ENCODE data around the gene CAMK4. TPM values are rescaled to one million over a fixed set of nuclear protein-coding genes. Genes with fewer than 3 reads are reported as not detected.

The CAMK4 gene
- 34.9 TPM for polyA plus RNA-seq (2012; ENCODE audit: missing spikeins)

DNA sequence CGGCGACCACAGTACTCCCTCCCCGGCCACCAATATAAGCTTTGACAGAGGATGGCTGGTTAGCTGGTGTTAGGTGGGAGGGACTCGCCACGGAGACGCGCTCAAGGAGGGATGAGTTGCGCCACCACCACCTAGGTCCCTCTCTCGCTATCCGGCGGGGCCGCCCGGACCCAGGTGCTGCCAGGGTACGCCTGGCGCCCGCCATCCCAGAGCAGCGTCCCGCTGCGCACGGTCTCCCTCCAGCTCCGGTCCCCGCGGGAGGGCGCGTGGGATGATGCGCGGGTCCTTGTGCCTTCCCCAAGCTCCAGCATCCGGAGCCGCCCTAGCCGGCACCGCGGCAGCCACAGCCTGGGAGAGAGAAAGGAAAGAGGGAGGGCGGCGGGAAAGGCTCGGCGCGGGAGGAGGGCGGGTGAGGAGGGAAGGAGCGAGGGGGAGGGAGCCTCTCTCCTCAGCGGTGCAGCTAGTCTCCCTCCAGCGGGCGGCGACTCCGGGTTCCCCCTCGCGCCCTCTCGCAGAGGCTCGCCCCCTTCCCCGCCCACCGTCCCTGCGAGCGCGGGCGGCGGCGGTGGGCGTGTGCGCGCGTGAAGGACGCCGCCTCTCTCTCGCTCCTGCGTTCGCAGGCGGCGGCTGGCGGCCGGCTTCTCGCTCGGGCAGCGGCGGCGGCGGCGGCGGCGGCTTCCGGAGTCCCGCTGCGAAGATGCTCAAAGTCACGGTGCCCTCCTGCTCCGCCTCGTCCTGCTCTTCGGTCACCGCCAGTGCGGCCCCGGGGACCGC, at the start of gene CAMK4:
TSS of gene CAMK4 (plus strand) at position 598 of the 774 bp plus-strand sequence. CDS start at position 698, 100 bp downstream.
- DNase-seq (ENCODE audit: insufficient read length) (peak; percentile 71), FAIRE-seq (peak; percentile 92)
- TF ChIP-seq POLR2A (IDR thresholded peaks at IDR 0.05; ENCODE audit: low read depth, low read length) (no peak), TAF1 (IDR thresholded peaks at IDR 0.05; ENCODE audit: borderline replicate concordance, low read depth, low read length) (0 out of 2 replicates have a peak, but pooled peaks have one; percentile 27)

DNA sequence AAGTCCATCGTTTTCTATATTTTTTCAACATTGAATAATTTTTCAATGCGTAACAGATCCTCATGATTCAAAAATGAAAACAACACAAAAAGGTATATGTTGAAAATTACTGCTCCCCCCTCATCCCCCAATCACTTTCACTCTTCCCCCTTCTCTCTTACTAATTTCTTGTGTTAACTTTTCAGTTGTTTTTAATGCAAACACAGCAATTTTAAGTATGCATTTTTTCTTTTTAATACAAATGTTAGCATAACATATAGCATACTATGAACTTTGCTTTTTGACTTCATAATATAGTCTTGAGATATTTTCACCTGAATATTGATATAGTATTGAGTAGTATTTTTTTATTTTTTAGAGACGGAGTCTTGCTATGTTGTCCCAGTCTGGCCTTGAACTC, 41.1 kb upstream of the CAMK4 start:
- DNase-seq (ENCODE audit: insufficient read length): no peak
- TF ChIP-seq POLR2AphosphoS5 (IDR thresholded peaks at IDR 0.05; ENCODE audit: low read depth, low read length): no peak
- TF ChIP-seq POLR2A (IDR thresholded peaks at IDR 0.05; ENCODE audit: low read depth, low read length): no peak
- TF ChIP-seq TAF1 (IDR thresholded peaks at IDR 0.05; ENCODE audit: borderline replicate concordance, low read depth, low read length): no peak
- no peak for FAIRE-seq

GRCh38 chr5:111187079-111187478, 37.1 kb upstream of the CAMK4 start:
- no peak for DNase-seq (ENCODE audit: insufficient read length)
- no peak for TF ChIP-seq POLR2A (IDR thresholded peaks at IDR 0.05; ENCODE audit: low read depth, low read length)
- TF ChIP-seq TAF1 (IDR thresholded peaks at IDR 0.05; ENCODE audit: borderline replicate concordance, low read depth, low read length): no peak
- no peak for TF ChIP-seq POLR2AphosphoS5 (IDR thresholded peaks at IDR 0.05; ENCODE audit: low read depth, low read length)
- no peak for FAIRE-seq

DNA sequence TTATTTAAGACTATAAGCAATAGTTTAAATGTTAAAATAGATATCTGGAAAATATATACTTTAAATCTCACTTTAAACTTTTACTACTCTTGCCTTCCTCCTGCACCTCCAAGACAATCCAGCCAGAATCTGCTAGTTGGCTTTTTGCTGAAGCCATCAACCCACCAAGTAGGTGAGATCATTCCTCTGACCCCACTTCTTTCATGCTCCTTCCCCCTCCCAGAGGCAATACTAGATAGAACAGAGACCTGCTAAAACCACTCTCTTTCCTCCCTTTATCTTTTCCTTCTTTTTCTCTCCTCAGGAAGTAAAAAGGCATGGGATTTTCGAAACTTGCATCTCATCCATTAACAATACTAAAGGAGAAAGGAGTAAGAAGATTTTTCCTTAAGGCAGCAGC, 30.1 kb upstream of the CAMK4 start:
- no peak for DNase-seq (ENCODE audit: insufficient read length)
- FAIRE-seq: no peak
- no peak for TF ChIP-seq TAF1 (IDR thresholded peaks at IDR 0.05; ENCODE audit: borderline replicate concordance, low read depth, low read length)
- no peak for TF ChIP-seq POLR2AphosphoS5 (IDR thresholded peaks at IDR 0.05; ENCODE audit: low read depth, low read length)
- TF ChIP-seq POLR2A (IDR thresholded peaks at IDR 0.05; ENCODE audit: low read depth, low read length): no peak

DNA sequence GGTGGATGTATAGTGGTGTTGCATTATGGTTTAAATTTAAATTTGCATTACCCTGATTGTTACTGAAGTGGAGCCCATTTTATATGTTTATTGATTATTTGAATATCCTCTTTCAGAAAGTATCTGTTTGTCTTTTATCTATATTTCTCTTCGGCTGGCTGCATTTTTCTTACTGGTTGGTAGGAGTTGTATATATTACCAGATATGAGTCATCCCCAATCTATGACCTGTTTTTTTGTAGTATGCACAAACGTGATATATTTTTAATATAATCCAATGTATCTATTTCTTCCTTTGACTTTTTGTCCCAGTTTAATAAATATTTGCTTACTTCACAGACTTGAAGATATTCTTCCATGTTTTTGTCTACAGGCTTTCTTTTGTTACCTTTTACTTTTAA, 29.3 kb upstream of the CAMK4 start:
- no peak for TF ChIP-seq TAF1 (IDR thresholded peaks at IDR 0.05; ENCODE audit: borderline replicate concordance, low read depth, low read length)
- no peak for DNase-seq (ENCODE audit: insufficient read length)
- FAIRE-seq: no peak

DNA sequence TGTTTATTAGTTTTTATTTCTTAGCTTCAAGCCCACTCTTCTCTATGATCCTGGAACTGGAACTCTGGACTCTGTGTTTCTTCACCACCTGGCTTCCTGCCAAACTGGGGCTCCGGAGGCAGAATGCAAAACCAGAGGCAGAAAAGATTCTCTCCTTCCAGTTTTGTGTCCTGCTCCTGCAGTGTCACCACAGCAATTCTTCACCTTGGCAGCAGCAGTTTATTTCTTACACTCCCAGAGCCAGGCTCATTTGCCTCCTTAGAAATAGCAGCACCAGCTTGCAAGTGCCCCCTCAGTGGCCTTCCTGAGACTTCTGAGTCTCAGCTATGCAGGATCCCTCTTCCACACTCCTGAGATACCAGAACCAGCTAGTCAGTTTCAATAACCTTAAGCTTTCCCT, 26.7 kb upstream of the CAMK4 start:
- FAIRE-seq (no peak), DNase-seq (ENCODE audit: insufficient read length) (no peak)
- TF ChIP-seq POLR2AphosphoS5 (IDR thresholded peaks at IDR 0.05; ENCODE audit: low read depth, low read length) (no peak), TAF1 (IDR thresholded peaks at IDR 0.05; ENCODE audit: borderline replicate concordance, low read depth, low read length) (no peak), POLR2A (IDR thresholded peaks at IDR 0.05; ENCODE audit: low read depth, low read length) (no peak)

DNA sequence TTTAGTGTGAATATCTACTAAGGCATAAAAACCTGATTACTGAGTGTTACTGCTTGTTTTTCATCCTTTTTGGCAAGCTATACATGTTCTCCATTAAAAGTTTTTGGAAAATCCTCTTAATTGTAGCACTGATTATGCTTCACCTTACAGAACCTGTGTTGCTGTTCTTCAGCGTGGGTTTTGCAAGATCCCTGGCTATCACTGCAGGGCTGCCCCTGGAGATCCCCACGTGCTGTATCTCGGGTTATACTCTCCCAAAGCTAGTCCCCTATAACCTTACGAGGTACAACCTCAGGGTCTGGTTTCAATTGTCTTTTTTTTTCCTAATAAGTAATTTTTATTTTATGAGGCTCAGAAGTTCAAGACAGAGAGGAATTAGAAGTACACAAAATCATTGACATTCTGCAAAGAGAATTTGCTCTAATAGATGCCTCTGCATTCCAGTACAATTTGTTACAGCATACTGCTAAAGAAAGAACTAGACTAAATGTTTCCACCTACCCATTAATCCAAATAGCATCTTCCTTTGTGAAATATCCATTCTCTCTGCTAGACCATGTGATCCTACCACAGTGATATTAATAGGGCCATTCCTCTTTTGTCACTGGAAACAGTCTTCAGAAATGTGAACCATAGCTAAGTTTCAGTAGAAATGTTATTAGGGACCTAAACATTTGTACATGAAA, 25.8 kb upstream of the CAMK4 start:
- FAIRE-seq (no peak), DNase-seq (ENCODE audit: insufficient read length) (no peak)

DNA sequence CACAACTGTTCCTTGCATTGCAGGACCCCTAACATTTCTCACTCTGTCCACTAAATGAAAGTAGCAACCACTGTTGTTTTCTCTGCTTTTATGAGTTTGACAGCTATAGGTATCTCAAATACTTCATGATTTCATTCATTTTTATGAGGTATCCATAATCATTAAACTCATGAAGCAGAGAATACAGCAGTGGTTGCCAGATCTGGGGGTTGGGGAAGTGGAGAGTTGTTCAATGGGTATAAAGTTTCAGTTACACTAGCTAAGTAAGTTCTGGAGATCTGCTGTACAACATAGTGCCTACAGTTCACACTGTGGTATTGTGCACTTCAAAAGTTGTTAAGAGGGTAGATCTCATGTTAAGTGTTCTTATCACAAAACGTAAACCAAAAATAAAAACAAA, 23.4 kb upstream of the CAMK4 start:
- FAIRE-seq: peak; percentile 72

More for the DNA sequence above, 25.8 kb upstream of the CAMK4 start:
- no peak for TF ChIP-seq POLR2A (IDR thresholded peaks at IDR 0.05; ENCODE audit: low read depth, low read length)
- no peak for TF ChIP-seq TAF1 (IDR thresholded peaks at IDR 0.05; ENCODE audit: borderline replicate concordance, low read depth, low read length)
- TF ChIP-seq POLR2AphosphoS5 (IDR thresholded peaks at IDR 0.05; ENCODE audit: low read depth, low read length): no peak

GRCh38 chr5:111201705-111202104, 22.5 kb upstream of the CAMK4 start:
- FAIRE-seq (peak; percentile 70), DNase-seq (ENCODE audit: insufficient read length) (no peak)
- TF ChIP-seq POLR2AphosphoS5 (IDR thresholded peaks at IDR 0.05; ENCODE audit: low read depth, low read length) (no peak), TAF1 (IDR thresholded peaks at IDR 0.05; ENCODE audit: borderline replicate concordance, low read depth, low read length) (no peak), POLR2A (IDR thresholded peaks at IDR 0.05; ENCODE audit: low read depth, low read length) (no peak)

More for the DNA sequence above, 23.4 kb upstream of the CAMK4 start:
- no peak for DNase-seq (ENCODE audit: insufficient read length)
- TF ChIP-seq TAF1 (IDR thresholded peaks at IDR 0.05; ENCODE audit: borderline replicate concordance, low read depth, low read length) (no peak), POLR2AphosphoS5 (IDR thresholded peaks at IDR 0.05; ENCODE audit: low read depth, low read length) (no peak), POLR2A (IDR thresholded peaks at IDR 0.05; ENCODE audit: low read depth, low read length) (no peak)

GRCh38 chr5:111211341-111211740, 12.8 kb upstream of the CAMK4 start:
- DNase-seq (ENCODE audit: insufficient read length): no peak
- no peak for FAIRE-seq

GRCh38 chr5:111214052-111214742, 10.0 kb upstream of the CAMK4 start:
- DNase-seq (ENCODE audit: insufficient read length): no peak
- FAIRE-seq: peak; percentile 14
- TF ChIP-seq TAF1 (IDR thresholded peaks at IDR 0.05; ENCODE audit: borderline replicate concordance, low read depth, low read length) (no peak), POLR2A (IDR thresholded peaks at IDR 0.05; ENCODE audit: low read depth, low read length) (no peak), POLR2AphosphoS5 (IDR thresholded peaks at IDR 0.05; ENCODE audit: low read depth, low read length) (no peak)

More at GRCh38 chr5:111211341-111211740, 12.8 kb upstream of the CAMK4 start:
- no peak for TF ChIP-seq POLR2A (IDR thresholded peaks at IDR 0.05; ENCODE audit: low read depth, low read length)
- no peak for TF ChIP-seq POLR2AphosphoS5 (IDR thresholded peaks at IDR 0.05; ENCODE audit: low read depth, low read length)
- no peak for TF ChIP-seq TAF1 (IDR thresholded peaks at IDR 0.05; ENCODE audit: borderline replicate concordance, low read depth, low read length)
